Measurements from ENCODE around the gene MATN1. TPM values are rescaled to one million over a fixed set of nuclear protein-coding genes. Genes with fewer than 3 reads are reported as not detected.

The MATN1 gene
- total RNA-seq, 1 donor from 2014 or later: 0.70 TPM

- intact Hi-C loops (cut with micrococcal nuclease): no loop called here
- H3K27ac Mint-ChIP-seq: peak overlapping the region; percentile 91
- no peaks in the 10 kb centered on the region for H3K9me3 Mint-ChIP-seq
- no peak overlapping the region for H3K4me3 Mint-ChIP-seq
- peaks cover 19% of the 10 kb centered on the region for H3K4me1 Mint-ChIP-seq (ENCODE audit: low read depth)
- H3K27me3 Mint-ChIP-seq (ENCODE audit: insufficient read depth): no peaks in the 10 kb centered on the region
- DNase-seq (ENCODE audit: low spot score): no peak
- H3K36me3 Mint-ChIP-seq (ENCODE audit: low read depth): peaks cover 32% of the 10 kb centered on the region
Observed at GRCh38 chr1:30731806-30732276, 8.5 kb upstream of the MATN1 start.

- peak overlapping the region; percentile 91 for H3K27ac Mint-ChIP-seq
- H3K36me3 Mint-ChIP-seq (ENCODE audit: low read depth): peaks cover 29% of the 10 kb centered on the region
- H3K27me3 Mint-ChIP-seq (ENCODE audit: insufficient read depth): no peaks in the 10 kb centered on the region
- H3K4me3 Mint-ChIP-seq: no peak overlapping the region
- no peaks in the 10 kb centered on the region for H3K9me3 Mint-ChIP-seq
- H3K4me1 Mint-ChIP-seq (ENCODE audit: low read depth): peaks cover 19% of the 10 kb centered on the region
- no peak for DNase-seq (ENCODE audit: low spot score)
- intact Hi-C loops (cut with micrococcal nuclease): no loop called here
Observed at GRCh38 chr1:30731109-30731805, 7.9 kb upstream of the MATN1 start.

- no peak overlapping the region for H3K27ac Mint-ChIP-seq
- intact Hi-C loops (cut with micrococcal nuclease): no loop called here
- H3K4me1 Mint-ChIP-seq (ENCODE audit: low read depth): peaks cover 19% of the 10 kb centered on the region
- no peak for DNase-seq (ENCODE audit: low spot score)
- peaks cover 24% of the 10 kb centered on the region for H3K36me3 Mint-ChIP-seq (ENCODE audit: low read depth)
- no peaks in the 10 kb centered on the region for H3K27me3 Mint-ChIP-seq (ENCODE audit: insufficient read depth)
- no peak overlapping the region for H3K4me3 Mint-ChIP-seq
- H3K9me3 Mint-ChIP-seq: no peaks in the 10 kb centered on the region
Observed at GRCh38 chr1:30730346-30731108, 7.1 kb upstream of the MATN1 start.

GRCh38 chr1:30729901-30730300 lies 6.5 kb upstream of the MATN1 start:
- Mint-ChIP-seq H3K9me3 (no peaks in the 10 kb centered on the region), H3K27me3 (ENCODE audit: insufficient read depth) (no peaks in the 10 kb centered on the region), H3K36me3 (ENCODE audit: low read depth) (peaks cover 18% of the 10 kb centered on the region), H3K4me3 (no peak overlapping the region), H3K27ac (no peak overlapping the region), H3K4me1 (ENCODE audit: low read depth) (peaks cover 19% of the 10 kb centered on the region)
- no peak for DNase-seq (ENCODE audit: low spot score)
- intact Hi-C loops (cut with micrococcal nuclease): no loop called here

- Mint-ChIP-seq H3K27ac (no peak overlapping the region), H3K4me1 (ENCODE audit: low read depth) (peaks cover 19% of the 10 kb centered on the region), H3K27me3 (ENCODE audit: insufficient read depth) (no peaks in the 10 kb centered on the region), H3K36me3 (ENCODE audit: low read depth) (peaks cover 13% of the 10 kb centered on the region), H3K9me3 (no peaks in the 10 kb centered on the region), H3K4me3 (no peak overlapping the region)
- intact Hi-C loops (cut with micrococcal nuclease): no loop called here
- DNase-seq (ENCODE audit: low spot score): no peak
Observed at GRCh38 chr1:30728832-30729638, 5.7 kb upstream of the MATN1 start.

GRCh38 chr1:30728340-30728739 lies 5.0 kb upstream of the MATN1 start:
- no peak overlapping the region for H3K4me3 Mint-ChIP-seq
- no peaks in the 10 kb centered on the region for H3K9me3 Mint-ChIP-seq
- no peak for DNase-seq (ENCODE audit: low spot score)
- H3K36me3 Mint-ChIP-seq (ENCODE audit: low read depth): peaks cover 11% of the 10 kb centered on the region
- H3K4me1 Mint-ChIP-seq (ENCODE audit: low read depth): peaks cover 19% of the 10 kb centered on the region
- intact Hi-C loops (cut with micrococcal nuclease): no loop called here
- H3K27me3 Mint-ChIP-seq (ENCODE audit: insufficient read depth): no peaks in the 10 kb centered on the region
- H3K27ac Mint-ChIP-seq: no peak overlapping the region

GRCh38 chr1:30727824-30728223 lies 4.4 kb upstream of the MATN1 start:
- H3K4me3 Mint-ChIP-seq: no peak overlapping the region
- H3K27me3 Mint-ChIP-seq (ENCODE audit: insufficient read depth): no peaks in the 10 kb centered on the region
- peaks cover 19% of the 10 kb centered on the region for H3K4me1 Mint-ChIP-seq (ENCODE audit: low read depth)
- peaks cover 6% of the 10 kb centered on the region for H3K36me3 Mint-ChIP-seq (ENCODE audit: low read depth)
- no peak for DNase-seq (ENCODE audit: low spot score)
- intact Hi-C loops (cut with micrococcal nuclease): no loop called here
- H3K27ac Mint-ChIP-seq: no peak overlapping the region
- H3K9me3 Mint-ChIP-seq: no peaks in the 10 kb centered on the region

- Mint-ChIP-seq H3K9me3 (no peaks in the 10 kb centered on the region), H3K27ac (peak overlapping the region; percentile 44), H3K4me3 (no peak overlapping the region), H3K36me3 (ENCODE audit: low read depth) (no peaks in the 10 kb centered on the region), H3K4me1 (ENCODE audit: low read depth) (peaks cover 19% of the 10 kb centered on the region), H3K27me3 (ENCODE audit: insufficient read depth) (no peaks in the 10 kb centered on the region)
- DNase-seq (ENCODE audit: low spot score): no peak
- intact Hi-C loops (cut with micrococcal nuclease): no loop called here
Observed at GRCh38 chr1:30726773-30727684, 3.6 kb upstream of the MATN1 start.

- intact Hi-C loops (cut with micrococcal nuclease): no loop called here
- Mint-ChIP-seq H3K9me3 (no peaks in the 10 kb centered on the region), H3K27ac (no peak overlapping the region), H3K4me3 (no peak overlapping the region), H3K27me3 (ENCODE audit: insufficient read depth) (no peaks in the 10 kb centered on the region), H3K4me1 (ENCODE audit: low read depth) (peaks cover 11% of the 10 kb centered on the region), H3K36me3 (ENCODE audit: low read depth) (no peaks in the 10 kb centered on the region)
- DNase-seq (ENCODE audit: low spot score): no peak
Observed at GRCh38 chr1:30726236-30726635, 2.9 kb upstream of the MATN1 start.

GRCh38 chr1:30725450-30726095 lies 2.2 kb upstream of the MATN1 start:
- Mint-ChIP-seq H3K9me3 (no peaks in the 10 kb centered on the region), H3K4me3 (no peak overlapping the region), H3K27ac (no peak overlapping the region), H3K4me1 (ENCODE audit: low read depth) (peaks cover 9% of the 10 kb centered on the region), H3K27me3 (ENCODE audit: insufficient read depth) (no peaks in the 10 kb centered on the region), H3K36me3 (ENCODE audit: low read depth) (no peaks in the 10 kb centered on the region)
- no peak for DNase-seq (ENCODE audit: low spot score)
- intact Hi-C loops (cut with micrococcal nuclease): no loop called here

GRCh38 chr1:30724655-30725421 lies 1.5 kb upstream of the MATN1 start:
- H3K27me3 Mint-ChIP-seq (ENCODE audit: insufficient read depth): no peaks in the 10 kb centered on the region
- no peaks in the 10 kb centered on the region for H3K9me3 Mint-ChIP-seq
- no peaks in the 10 kb centered on the region for H3K36me3 Mint-ChIP-seq (ENCODE audit: low read depth)
- H3K4me1 Mint-ChIP-seq (ENCODE audit: low read depth): peaks cover 9% of the 10 kb centered on the region
- no peak overlapping the region for H3K27ac Mint-ChIP-seq
- intact Hi-C loops (cut with micrococcal nuclease): no loop called here
- no peak for DNase-seq (ENCODE audit: low spot score)
- H3K4me3 Mint-ChIP-seq: no peak overlapping the region
